ENCODE data around the gene PTP4A1.
"Not testable (repeated sequence)": the region's sequence is repeated elsewhere in the genome, so short reads cannot be mapped to it uniquely, and the experiment has no call there.

PTP4A1 gene

DNA sequence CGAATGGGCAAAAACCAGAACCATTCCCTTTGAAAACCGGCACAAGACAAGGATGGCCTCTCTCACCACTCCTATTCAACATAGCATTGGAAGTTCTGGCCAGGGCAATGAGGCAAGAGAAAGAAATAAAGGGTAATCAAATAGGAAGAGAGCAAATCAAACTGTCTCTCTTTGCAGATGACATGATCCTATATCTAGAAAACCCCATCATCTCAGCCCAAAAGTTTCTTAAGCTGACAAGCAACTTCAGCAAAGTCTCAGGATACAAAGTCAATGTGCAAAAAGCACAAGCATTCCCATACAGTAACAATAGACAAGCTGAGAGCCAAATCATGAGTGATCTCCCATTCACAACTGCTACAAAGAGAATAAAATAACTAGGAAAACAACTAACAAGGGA is 13.4 kb downstream of the PTP4A1 start:
- H3K27me3 ChIP-seq (ENCODE audit: control insufficient read depth in 3 of 3, insufficient read depth in 3 of 3, low read depth in 1 of 3, low read length in 3 of 3); H2AK5ac ChIP-seq (ENCODE audit: low read depth, low read length); H3K4ac ChIP-seq (ENCODE audit: low read length); H3K79me1 ChIP-seq (ENCODE audit: low read depth, low read length); H2BK15ac ChIP-seq (ENCODE audit: low read length); H2BK12ac ChIP-seq (ENCODE audit: low read length); H3K9me3 ChIP-seq (replicated peaks in 1 of 2; ENCODE audit: control insufficient read depth in 2 of 2, insufficient read depth in 1 of 2, low read depth in 1 of 2, low read length in 2 of 2); H3K4me2 ChIP-seq (ENCODE audit: insufficient read depth, low read length, poor library complexity, severe bottlenecking); H3K27ac ChIP-seq (replicated peaks; ENCODE audit: low read length); H2BK120ac ChIP-seq (ENCODE audit: low read depth, low read length); DNase-seq (ENCODE audit: low spot score); H2BK5ac ChIP-seq (ENCODE audit: low read length); H3K9ac ChIP-seq (ENCODE audit: low read depth, low read length, poor library complexity); H3K4me3 ChIP-seq (ENCODE audit: low read length in 2 of 2); H3K14ac ChIP-seq (ENCODE audit: low read length); H2AFZ ChIP-seq (ENCODE audit: low read length); H3K23ac ChIP-seq (ENCODE audit: low read depth, low read length, poor library complexity); H3K18ac ChIP-seq (ENCODE audit: low read length); H4K91ac ChIP-seq (ENCODE audit: low read depth, low read length, poor library complexity); H4K8ac ChIP-seq (ENCODE audit: low read depth, low read length); H3K4me1 ChIP-seq (ENCODE audit: control insufficient read depth in 2 of 2, insufficient read depth in 1 of 2, low read depth in 1 of 2, low read length in 2 of 2): not testable (repeated sequence)
- no CpG with 5 or more reads among the region's 2 CpGs for WGBS, 2 donors (ENCODE audit: extremely low coverage in 2 of 2, insufficient read length in 2 of 2, insufficient replicate concordance in 1 of 2)
- H3K36me3 ChIP-seq (replicated peaks in 1 of 2; ENCODE audit: control insufficient read depth in 2 of 2, insufficient read depth in 2 of 2, low read length in 2 of 2), result peaks cover 0 to 30% of the 10 kb centered on the region in 2 donors

DNA sequence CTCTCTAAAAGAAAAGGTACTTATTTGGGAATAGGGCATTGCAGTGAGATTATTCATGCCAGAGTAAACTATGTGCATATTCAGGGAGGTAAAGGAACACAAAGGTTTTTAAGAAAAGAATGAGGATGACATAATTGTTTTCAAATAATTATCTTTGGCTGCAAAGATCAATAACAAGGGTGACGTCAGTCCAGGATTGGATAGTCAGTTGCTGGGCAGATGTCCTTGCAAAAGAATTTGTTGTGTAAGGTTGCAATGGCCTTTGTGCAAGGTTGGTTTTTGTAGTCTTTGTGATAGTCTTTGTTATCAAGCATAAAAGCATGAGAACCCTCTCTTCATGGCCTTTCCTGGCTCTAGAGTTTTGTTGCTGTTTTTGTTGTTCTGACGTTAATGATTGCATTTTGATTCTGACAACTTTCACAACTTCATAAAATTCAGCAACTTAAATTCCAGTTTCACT is 17.7 kb downstream of the PTP4A1 start:
- Histone ChIP-seq H3K9ac (ENCODE audit: low read depth, low read length, poor library complexity) (no peak overlapping the region), H2AFZ (ENCODE audit: low read length) (no peak overlapping the region), H3K4me3 (ENCODE audit: low read length in 2 of 2) (no peak overlapping the region), H2BK5ac (ENCODE audit: low read length) (no peak overlapping the region), H3K4ac (ENCODE audit: low read length) (no peak overlapping the region), H3K36me3 (replicated peaks in 1 of 2; ENCODE audit: control insufficient read depth in 2 of 2, insufficient read depth in 2 of 2, low read length in 2 of 2) (no peaks in the 10 kb centered on the region), H3K18ac (ENCODE audit: low read length) (no peak overlapping the region), H4K8ac (ENCODE audit: low read depth, low read length) (no peak overlapping the region), H2BK12ac (ENCODE audit: low read length) (no peak overlapping the region), H3K4me2 (ENCODE audit: insufficient read depth, low read length, poor library complexity, severe bottlenecking) (no peak overlapping the region), H3K27ac (replicated peaks; ENCODE audit: low read length) (no peak overlapping the region), H3K4me1 (ENCODE audit: control insufficient read depth in 2 of 2, insufficient read depth in 1 of 2, low read depth in 1 of 2, low read length in 2 of 2) (peaks cover 1 to 8% of the 10 kb centered on the region in 2 donors), H3K27me3 (ENCODE audit: control insufficient read depth in 3 of 3, insufficient read depth in 3 of 3, low read depth in 1 of 3, low read length in 3 of 3) (no peaks in the 10 kb centered on the region), H3K14ac (ENCODE audit: low read length) (no peak overlapping the region), H2AK5ac (ENCODE audit: low read depth, low read length) (no peak overlapping the region), H3K9me3 (replicated peaks in 1 of 2; ENCODE audit: control insufficient read depth in 2 of 2, insufficient read depth in 1 of 2, low read depth in 1 of 2, low read length in 2 of 2) (no peaks in the 10 kb centered on the region), H2BK120ac (ENCODE audit: low read depth, low read length) (no peak overlapping the region), H4K91ac (ENCODE audit: low read depth, low read length, poor library complexity) (no peak overlapping the region), H3K23ac (ENCODE audit: low read depth, low read length, poor library complexity) (no peak overlapping the region), H3K79me1 (ENCODE audit: low read depth, low read length) (no peaks in the 10 kb centered on the region), H2BK15ac (ENCODE audit: low read length) (no peak overlapping the region)
- WGBS, 2 donors (ENCODE audit: extremely low coverage in 2 of 2, insufficient read length in 2 of 2, insufficient replicate concordance in 1 of 2), result no CpG with 5 or more reads among the region's 2 CpGs
- no peak for DNase-seq (ENCODE audit: low spot score)

DNA sequence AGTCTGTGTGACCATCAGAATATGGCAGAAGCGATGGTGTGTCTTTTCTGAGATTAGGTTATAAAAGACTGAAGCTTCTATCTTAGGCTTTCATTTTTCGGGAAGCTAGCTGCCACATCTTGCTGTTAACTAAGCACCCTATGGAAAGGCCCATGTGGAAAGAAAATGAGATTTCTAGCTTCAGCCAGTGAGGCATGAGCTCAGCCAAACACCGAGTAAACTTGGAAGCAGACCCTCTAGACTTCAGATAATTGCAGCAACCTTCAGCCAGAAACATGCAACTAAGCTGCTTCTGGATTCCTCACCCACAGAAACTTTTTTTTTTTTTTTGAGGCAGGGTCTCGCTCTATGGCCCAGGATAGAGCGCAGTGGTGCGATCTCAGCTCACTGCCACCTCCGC is 20.6 kb downstream of the PTP4A1 start:
- H3K4me1 ChIP-seq (ENCODE audit: control insufficient read depth in 2 of 2, insufficient read depth in 1 of 2, low read depth in 1 of 2, low read length in 2 of 2), result peaks cover 1 to 8% of the 10 kb centered on the region in 2 donors
- no peaks in the 10 kb centered on the region for H3K27me3 ChIP-seq (ENCODE audit: control insufficient read depth in 3 of 3, insufficient read depth in 3 of 3, low read depth in 1 of 3, low read length in 3 of 3)
- peak overlapping the region; percentile 1 for H2AFZ ChIP-seq (ENCODE audit: low read length)
- no peak overlapping the region for H2AK5ac ChIP-seq (ENCODE audit: low read depth, low read length)
- H3K14ac ChIP-seq (ENCODE audit: low read length), result no peak overlapping the region
- no CpG with 5 or more reads among the region's 7 CpGs for WGBS, 2 donors (ENCODE audit: extremely low coverage in 2 of 2, insufficient read length in 2 of 2, insufficient replicate concordance in 1 of 2)
- no peaks in the 10 kb centered on the region for H3K79me1 ChIP-seq (ENCODE audit: low read depth, low read length)
- H3K4me2 ChIP-seq (ENCODE audit: insufficient read depth, low read length, poor library complexity, severe bottlenecking), result no peak overlapping the region
- H3K4me3 ChIP-seq (ENCODE audit: low read length in 2 of 2), result no peak overlapping the region
- no peak for DNase-seq (ENCODE audit: low spot score)
- no peak overlapping the region for H2BK5ac ChIP-seq (ENCODE audit: low read length)
- H2BK12ac ChIP-seq (ENCODE audit: low read length), result no peak overlapping the region
- no peak overlapping the region for H3K27ac ChIP-seq (replicated peaks; ENCODE audit: low read length)
- H2BK120ac ChIP-seq (ENCODE audit: low read depth, low read length), result no peak overlapping the region
- no peaks in the 10 kb centered on the region for H3K9me3 ChIP-seq (replicated peaks in 1 of 2; ENCODE audit: control insufficient read depth in 2 of 2, insufficient read depth in 1 of 2, low read depth in 1 of 2, low read length in 2 of 2)
- H3K9ac ChIP-seq (ENCODE audit: low read depth, low read length, poor library complexity), result no peak overlapping the region
- H3K18ac ChIP-seq (ENCODE audit: low read length), result no peak overlapping the region
- no peak overlapping the region for H2BK15ac ChIP-seq (ENCODE audit: low read length)
- no peaks in the 10 kb centered on the region for H3K36me3 ChIP-seq (replicated peaks in 1 of 2; ENCODE audit: control insufficient read depth in 2 of 2, insufficient read depth in 2 of 2, low read length in 2 of 2)
- H3K4ac ChIP-seq (ENCODE audit: low read length), result no peak overlapping the region
- no peak overlapping the region for H3K23ac ChIP-seq (ENCODE audit: low read depth, low read length, poor library complexity)
- H4K91ac ChIP-seq (ENCODE audit: low read depth, low read length, poor library complexity), result no peak overlapping the region
- no peak overlapping the region for H4K8ac ChIP-seq (ENCODE audit: low read depth, low read length)

DNA sequence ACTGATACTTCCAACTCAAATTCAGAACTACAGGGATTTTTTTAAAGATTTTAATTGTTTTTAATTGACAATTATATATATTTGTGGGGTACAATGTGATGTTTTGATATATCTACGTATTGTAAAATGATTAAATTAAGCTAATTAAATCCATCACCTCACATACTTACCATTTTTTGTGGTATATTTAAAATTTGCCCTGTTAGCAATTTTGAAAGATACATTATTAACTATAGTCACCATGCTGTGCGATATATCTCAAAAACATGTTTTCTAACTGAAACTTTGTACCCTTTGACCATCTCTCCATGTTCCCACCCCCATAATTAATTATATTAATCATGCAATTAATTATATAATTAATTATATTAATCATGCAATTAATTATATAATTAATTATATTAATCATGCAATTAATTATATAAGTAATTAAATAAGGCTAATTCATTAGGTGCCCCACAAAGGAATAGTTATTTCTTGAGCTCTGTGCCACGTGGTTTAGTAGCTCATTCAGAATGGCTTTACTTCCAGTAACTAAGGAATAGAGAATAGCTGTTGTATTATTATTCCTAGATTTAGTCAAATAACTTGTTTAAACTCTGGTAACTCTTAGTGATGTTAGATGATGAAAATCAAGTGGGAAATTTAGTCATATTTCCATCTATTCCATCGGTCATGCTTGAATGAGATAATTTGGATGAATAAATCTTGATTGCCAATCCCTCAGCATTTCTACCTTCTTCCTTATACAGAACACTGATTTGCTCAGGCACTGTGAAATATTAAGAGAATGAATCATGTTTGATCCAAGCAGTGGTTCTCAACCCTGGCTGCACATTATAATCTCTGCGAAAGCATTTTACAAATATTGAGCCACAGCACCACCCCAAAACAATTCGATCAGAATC is 25.1 kb downstream of the PTP4A1 start:
- no peak overlapping the region for H2BK120ac ChIP-seq (ENCODE audit: low read depth, low read length)

More for the DNA sequence above, 25.1 kb downstream of the PTP4A1 start:
- Histone ChIP-seq H3K18ac (ENCODE audit: low read length) (no peak overlapping the region), H3K4me3 (ENCODE audit: low read length in 2 of 2) (peak overlapping the region; percentile 52 to 83), H2BK15ac (ENCODE audit: low read length) (no peak overlapping the region), H3K79me1 (ENCODE audit: low read depth, low read length) (no peaks in the 10 kb centered on the region), H3K9ac (ENCODE audit: low read depth, low read length, poor library complexity) (no peak overlapping the region), H2BK5ac (ENCODE audit: low read length) (no peak overlapping the region), H2BK12ac (ENCODE audit: low read length) (no peak overlapping the region), H4K91ac (ENCODE audit: low read depth, low read length, poor library complexity) (no peak overlapping the region), H3K9me3 (replicated peaks in 1 of 2; ENCODE audit: control insufficient read depth in 2 of 2, insufficient read depth in 1 of 2, low read depth in 1 of 2, low read length in 2 of 2) (no peaks in the 10 kb centered on the region), H3K4me2 (ENCODE audit: insufficient read depth, low read length, poor library complexity, severe bottlenecking) (peak overlapping the region; percentile 69), H3K27me3 (ENCODE audit: control insufficient read depth in 3 of 3, insufficient read depth in 3 of 3, low read depth in 1 of 3, low read length in 3 of 3) (no peaks in the 10 kb centered on the region), H2AFZ (ENCODE audit: low read length) (peak overlapping the region; percentile 89), H3K14ac (ENCODE audit: low read length) (no peak overlapping the region), H4K8ac (ENCODE audit: low read depth, low read length) (no peak overlapping the region), H3K36me3 (replicated peaks in 1 of 2; ENCODE audit: control insufficient read depth in 2 of 2, insufficient read depth in 2 of 2, low read length in 2 of 2) (no peaks in the 10 kb centered on the region), H3K4ac (ENCODE audit: low read length) (no peak overlapping the region), H3K27ac (replicated peaks; ENCODE audit: low read length) (no peak overlapping the region), H3K23ac (ENCODE audit: low read depth, low read length, poor library complexity) (no peak overlapping the region), H3K4me1 (ENCODE audit: control insufficient read depth in 2 of 2, insufficient read depth in 1 of 2, low read depth in 1 of 2, low read length in 2 of 2) (no peaks in the 10 kb centered on the region), H2AK5ac (ENCODE audit: low read depth, low read length) (no peak overlapping the region)
- no CpG with 5 or more reads among the region's 6 CpGs for WGBS, 2 donors (ENCODE audit: extremely low coverage in 2 of 2, insufficient read length in 2 of 2, insufficient replicate concordance in 1 of 2)
- DNase-seq (ENCODE audit: low spot score), result no peak
